Measurements from ENCODE around the gene SSBP3. TPM values are rescaled to one million over a fixed set of nuclear protein-coding genes. Genes with fewer than 3 reads are reported as not detected.
"Not testable (repeated sequence)": the region's sequence is repeated elsewhere in the genome, so short reads cannot be mapped to it uniquely, and the experiment has no call there.

Gene SSBP3
- polyA plus RNA-seq, 10 donors, result 44.8 to 68.1 (median 51.2) TPM

GRCh38 chr1:54224233-54224632 lies 182.0 kb downstream of the SSBP3 start:
- no peak for DNase-seq

- DNase-seq, result peak in 1 of 3 donors; percentile 44
These were observed 182.6 kb downstream of the SSBP3 start for GRCh38 chr1:54223441-54224202.

- no peak for DNase-seq
These were observed 183.5 kb downstream of the SSBP3 start for GRCh38 chr1:54222711-54223110.

GRCh38 chr1:54221867-54222484 lies 184.2 kb downstream of the SSBP3 start:
- no peak for DNase-seq

GRCh38 chr1:54221113-54221834 lies 184.9 kb downstream of the SSBP3 start:
- no peak for DNase-seq

- peak; percentile 46 to 85 (median 56) for DNase-seq
These were observed 186.0 kb downstream of the SSBP3 start for GRCh38 chr1:54220004-54220811.

- no peak for DNase-seq
These were observed 186.5 kb downstream of the SSBP3 start for GRCh38 chr1:54219688-54220003.

- DNase-seq, result peak in 1 of 3 donors; percentile 36
These were observed 187.1 kb downstream of the SSBP3 start for GRCh38 chr1:54218883-54219687.

- no peak for DNase-seq
These were observed 190.7 kb downstream of the SSBP3 start for GRCh38 chr1:54215523-54215922.

GRCh38 chr1:54212872-54213271 lies 193.3 kb downstream of the SSBP3 start:
- DNase-seq, result no peak

- DNase-seq, result not testable (repeated sequence)
These were observed 198.3 kb downstream of the SSBP3 start for GRCh38 chr1:54207896-54208295.

GRCh38 chr1:54207287-54207686 lies 198.9 kb downstream of the SSBP3 start:
- no peak for DNase-seq

- DNase-seq, result no peak
These were observed 202.0 kb downstream of the SSBP3 start for GRCh38 chr1:54204199-54204598.

GRCh38 chr1:54200519-54200997 lies 205.6 kb downstream of the SSBP3 start:
- DNase-seq, result no peak

GRCh38 chr1:54199765-54200518 lies 206.3 kb downstream of the SSBP3 start, which contains the start of the genes CYB5RL and MRPL37:
Gene CYB5RL (minus strand): TSS chr1:54200030. CDS start chr1:54195616, 4,414 bp downstream.
Gene MRPL37 (plus strand): TSS chr1:54200167. CDS start chr1:54200244, 77 bp downstream.
- peak; percentile 97 to 98 (median 98) for DNase-seq

GRCh38 chr1:54199151-54199764 lies 206.9 kb downstream of the SSBP3 start:
- no peak for DNase-seq

- DNase-seq, result no peak
These were observed 212.7 kb downstream of the SSBP3 start for GRCh38 chr1:54193453-54193852.

GRCh38 chr1:54191525-54191924 lies 214.7 kb downstream of the SSBP3 start:
- DNase-seq, result no peak

GRCh38 chr1:54190526-54190925 lies 215.7 kb downstream of the SSBP3 start:
- DNase-seq, result no peak

Data from muscle of back (tissue), 11 donors.